HEK293T (cell line): ENCODE results near the gene BTN1A1.
A peak's percentile ranks its signal among the peaks of the same experiment; 100 is the strongest.

ENCODE experiments used
- CTCF ChIA-PET: fragments of 350-600 bp; formaldehyde crosslinking; extraction: SDS; loops from one replicate; lab custom pipeline; 2021; ENCODE audit warnings: antibody characterized with exemption, inconsistent platforms; lab: Yijun Ruan, JAX
- POLR2A ChIA-PET: fragments of 350-600 bp; formaldehyde crosslinking; extraction: SDS; loops from one replicate; lab custom pipeline; 2020; ENCODE audit warnings: antibody characterized with exemption, inconsistent platforms; lab: Yijun Ruan, JAX
- DNase-seq: peaks from one replicate; pipeline ENCODE4 v3.0.0; 2012; ENCODE audit warnings: mixed read lengths; ENCODE audit errors: extremely low spot score
- ARNT ChIP-seq: fragments of 450-650 bp; IDR thresholded peaks from 2 replicates; pipeline ENCODE4 v1.6.1; 2017; ENCODE audit warnings: mild to moderate bottlenecking
- CTBP1 ChIP-seq: fragments of 450-650 bp; IDR thresholded peaks from 2 replicates; pipeline ENCODE4 v1.6.1; 2016; ENCODE audit warnings: borderline replicate concordance
- FOXK2 ChIP-seq: fragments of 450-650 bp; IDR thresholded peaks from 2 replicates; pipeline ENCODE4 v1.6.1; 2016; ENCODE audit warnings: mild to moderate bottlenecking
- FOXM1 ChIP-seq: fragments of 450-650 bp; IDR thresholded peaks from 2 replicates; pipeline ENCODE4 v1.6.1; 2017; ENCODE audit warnings: mild to moderate bottlenecking, borderline replicate concordance
- HDGF ChIP-seq: fragments of 450-650 bp; IDR thresholded peaks from 2 replicates; pipeline ENCODE4 v1.6.1; 2017; ENCODE audit warnings: antibody characterized with exemption, borderline replicate concordance
- L3MBTL2 ChIP-seq: fragments of 450-650 bp; conservative IDR thresholded peaks from 2 replicates; pipeline ENCODE4 v1.6.1; 2016; ENCODE audit warnings: mild to moderate bottlenecking
- LEF1 ChIP-seq: fragments of 450-650 bp; IDR thresholded peaks from 2 replicates; pipeline ENCODE4 v1.6.1; 2017; ENCODE audit warnings: mild to moderate bottlenecking, borderline replicate concordance
- NFRKB ChIP-seq: fragments of 450-650 bp; IDR thresholded peaks from 2 replicates; pipeline ENCODE4 v1.6.1; 2016; ENCODE audit warnings: mild to moderate bottlenecking, moderate library complexity
- SUZ12 ChIP-seq: fragments of 450-650 bp; IDR thresholded peaks from 2 replicates; pipeline ENCODE4 v1.6.1; 2016; ENCODE audit warnings: mild to moderate bottlenecking
- TARDBP ChIP-seq: fragments of 450-650 bp; IDR thresholded peaks from 2 replicates; pipeline ENCODE4 v1.6.1; 2016
- ZNF384 ChIP-seq: fragments of 450-650 bp; IDR thresholded peaks from 2 replicates; pipeline ENCODE4 v1.6.1; 2016
- TF ChIP-seq, protein P1 (sequence below): fragments of 450-650 bp; IDR thresholded peaks from 2 replicates; pipeline ENCODE4 v1.6.1; 2016

The BTN1A1 gene

GRCh38 chr6:26553264-26553634 is 53.1 kb downstream of the BTN1A1 start:
- ChIA-PET CTCF (interaction anchor here (1.2 kb wide), 1 partner anchor 16 kb away, joined by 3 read pairs; no protein-coding TSS in a partner anchor), POLR2A (interaction anchor here (1.0 to 6.3 kb wide), 4 partner anchors 16 to 429 kb away, joined by 3 to 45 read pairs (median 4); partner anchors contain the start of gene HMGN4)
- no peak for TF ChIP-seq SUZ12
- no peak for TF ChIP-seq FOXK2
- TF ChIP-seq, protein P1, sequence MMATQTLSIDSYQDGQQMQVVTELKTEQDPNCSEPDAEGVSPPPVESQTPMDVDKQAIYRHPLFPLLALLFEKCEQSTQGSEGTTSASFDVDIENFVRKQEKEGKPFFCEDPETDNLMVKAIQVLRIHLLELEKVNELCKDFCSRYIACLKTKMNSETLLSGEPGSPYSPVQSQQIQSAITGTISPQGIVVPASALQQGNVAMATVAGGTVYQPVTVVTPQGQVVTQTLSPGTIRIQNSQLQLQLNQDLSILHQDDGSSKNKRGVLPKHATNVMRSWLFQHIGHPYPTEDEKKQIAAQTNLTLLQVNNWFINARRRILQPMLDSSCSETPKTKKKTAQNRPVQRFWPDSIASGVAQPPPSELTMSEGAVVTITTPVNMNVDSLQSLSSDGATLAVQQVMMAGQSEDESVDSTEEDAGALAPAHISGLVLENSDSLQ = peak; percentile 28
- no peak for DNase-seq

DNA sequence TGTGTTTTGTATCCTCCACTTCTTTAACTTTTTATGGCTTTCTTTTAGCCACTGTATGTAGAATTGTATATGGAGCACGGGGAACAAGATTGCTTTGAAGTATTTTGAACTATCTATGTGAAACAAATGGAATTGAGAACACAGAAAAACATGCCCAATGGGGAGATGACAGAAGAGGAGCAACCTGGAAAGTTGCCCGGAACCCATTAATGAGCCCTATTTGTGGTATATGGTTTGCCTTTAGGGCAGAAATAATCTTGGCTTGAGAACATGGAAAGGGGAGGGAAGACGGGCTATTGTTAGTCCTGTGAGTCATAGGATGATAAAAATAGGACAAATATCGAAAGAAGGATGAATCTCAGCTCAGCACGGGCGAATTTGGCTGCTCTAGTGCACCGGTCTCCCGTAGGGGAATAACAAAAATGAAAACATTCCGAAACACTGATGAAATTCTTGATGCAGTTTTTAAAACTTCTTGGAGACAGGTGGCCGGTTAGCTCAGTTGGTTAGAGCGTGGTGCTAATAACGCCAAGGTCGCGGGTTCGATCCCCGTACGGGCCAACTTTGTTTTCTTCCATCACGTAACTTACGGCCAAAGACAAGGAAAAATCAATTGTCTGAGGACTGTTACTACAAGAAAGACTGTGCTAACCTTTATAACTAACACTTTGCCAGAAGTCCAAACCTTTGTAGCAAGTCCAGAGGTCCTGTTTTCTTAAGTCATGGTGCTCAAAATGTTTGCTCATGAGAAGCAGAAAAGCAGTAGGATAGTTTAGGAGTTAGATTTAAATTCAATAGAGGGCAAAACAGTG is 53.7 kb downstream of the BTN1A1 start:
- POLR2A ChIA-PET = interaction anchor here (1.0 to 6.3 kb wide), 4 partner anchors 16 to 430 kb away, joined by 3 to 45 read pairs (median 4); partner anchors contain the start of gene HMGN4
- DNase-seq = no peak
- CTCF ChIA-PET = interaction anchor here (0.6 to 1.3 kb wide), 5 partner anchors 16 to 232 kb away, joined by 3 to 4 read pairs (median 3); no protein-coding TSS in a partner anchor
- TF ChIP-seq CTBP1 = no peak
- TF ChIP-seq TARDBP = 0 out of 2 replicates have a peak, but pooled peaks have one; percentile 10

GRCh38 chr6:26554447-26554696 is 54.3 kb downstream of the BTN1A1 start:
- TF ChIP-seq, protein P1 = no peak
- no peak for TF ChIP-seq FOXM1
- TF ChIP-seq TARDBP = no peak
- no peak for DNase-seq
- CTCF ChIA-PET = interaction anchor here (0.6 to 1.3 kb wide), 4 partner anchors 15 to 232 kb away, joined by 3 to 4 read pairs (median 4); no protein-coding TSS in a partner anchor
- POLR2A ChIA-PET = interaction anchor here (1.2 to 6.3 kb wide), 2 partner anchors 17 to 32 kb away, joined by 3 to 45 read pairs; partner anchors contain the start of gene HMGN4

DNA sequence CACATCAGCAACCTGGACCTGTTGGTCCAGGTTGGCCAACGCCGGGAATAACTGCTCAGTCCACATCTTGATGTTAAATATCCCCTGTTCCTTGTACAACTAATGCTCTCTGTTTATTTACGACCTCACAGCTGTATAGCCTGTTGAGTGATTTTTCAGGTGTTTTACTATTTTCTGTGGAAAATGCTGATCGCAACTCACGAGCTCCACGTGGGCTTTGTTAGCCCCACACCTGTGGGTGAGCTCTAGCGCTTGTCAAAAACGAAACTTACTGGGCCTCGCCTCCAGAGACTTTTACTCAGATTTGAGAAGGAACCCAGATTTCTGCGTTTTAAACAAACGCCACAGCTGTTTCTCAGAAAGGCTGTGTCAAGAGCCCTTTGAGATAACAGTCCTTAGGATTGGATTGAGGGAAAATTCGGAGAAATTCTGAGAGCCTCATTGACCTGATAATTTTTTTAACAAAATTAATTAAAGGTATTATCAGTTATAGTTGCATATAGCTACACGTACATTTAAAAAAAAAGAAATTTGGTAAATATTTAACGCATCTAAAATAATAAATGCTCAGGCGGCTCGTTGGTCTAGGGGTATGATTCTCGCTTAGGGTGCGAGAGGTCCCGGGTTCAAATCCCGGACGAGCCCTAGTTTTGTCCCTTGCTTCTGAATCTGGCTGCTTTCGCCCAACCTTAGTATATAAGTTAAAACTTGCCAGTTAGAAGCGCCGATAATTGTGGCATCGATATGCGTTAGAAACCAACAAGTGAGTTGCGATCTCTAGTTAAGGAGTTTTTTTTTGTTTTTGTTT is 54.8 kb downstream of the BTN1A1 start:
- no peak for DNase-seq
- ChIA-PET CTCF (interaction anchor here (0.6 to 1.3 kb wide), 3 partner anchors 17 to 233 kb away, joined by 3 to 4 read pairs (median 4); no protein-coding TSS in a partner anchor), POLR2A (interaction anchor here (1.0 to 6.3 kb wide), 5 partner anchors 14 to 367 kb away, joined by 3 to 45 read pairs (median 4); partner anchors contain the start of gene HMGN4)
- TF ChIP-seq FOXM1 = no peak
- TF ChIP-seq ZNF384 = peak; percentile 93

GRCh38 chr6:26555505-26556262 is 55.6 kb downstream of the BTN1A1 start:
- ChIA-PET POLR2A (interaction anchor here (1.0 to 6.3 kb wide), 7 partner anchors 14 to 591 kb away, joined by 3 to 45 read pairs (median 3); partner anchors contain the start of gene HMGN4), CTCF (interaction anchor here (1.0 to 1.3 kb wide), 3 partner anchors 14 to 40 kb away, joined by 3 to 4 read pairs (median 3); no protein-coding TSS in a partner anchor)
- no peak for DNase-seq
- TF ChIP-seq, protein P1 = no peak
- TF ChIP-seq ARNT = no peak
- no peak for TF ChIP-seq NFRKB
- no peak for TF ChIP-seq LEF1
- 0 out of 2 replicates have a peak, but pooled peaks have one; percentile 8 for TF ChIP-seq L3MBTL2
- no peak for TF ChIP-seq HDGF

- ChIA-PET POLR2A (interaction anchor here (0.6 to 6.3 kb wide), 7 partner anchors 13 to 962 kb away, joined by 3 to 45 read pairs (median 3); partner anchors contain the start of gene HMGN4), CTCF (interaction anchor here (0.8 to 1.1 kb wide), 3 partner anchors 13 to 215 kb away, joined by 3 to 5 read pairs (median 4); no protein-coding TSS in a partner anchor)
- no peak for DNase-seq
- TF ChIP-seq, protein P1 = peak; percentile 93
- no peak for TF ChIP-seq TARDBP
- peak; percentile 19; the same call in 1 of the 2 replicates for TF ChIP-seq CTBP1
- TF ChIP-seq ARNT = peak; percentile 69
- TF ChIP-seq L3MBTL2 = no peak
Measured at GRCh38 chr6:26556263-26557070, 56.4 kb downstream of the BTN1A1 start.
